GM10266 (cell line): ENCODE measurements around the gene FAM174C.

Source experiments
- DNase-seq: peaks from one replicate; pipeline ENCODE4 v3.0.0; 2012; ENCODE audit errors: extremely low spot score
- CTCF ChIP-seq: IDR thresholded peaks from 2 replicates; pipeline ENCODE4 v1.5.1; 2012; ENCODE audit warnings: mild to moderate bottlenecking, low read depth; ENCODE audit not compliant: control insufficient read depth, insufficient read depth; ENCODE audit errors: missing control alignments

FAM174C gene

GRCh38 chr19:1286487-1287353 lies 11.4 kb downstream of the FAM174C start:
- no peak for TF ChIP-seq CTCF
- DNase-seq = no peak

- peak; percentile 53 for DNase-seq
- TF ChIP-seq CTCF = no peak
These were observed 12.3 kb downstream of the FAM174C start for GRCh38 chr19:1287354-1288225.

GRCh38 chr19:1288226-1288612 lies 12.9 kb downstream of the FAM174C start:
- DNase-seq = no peak
- no peak for TF ChIP-seq CTCF

GRCh38 chr19:1288833-1289685 lies 13.7 kb downstream of the FAM174C start:
- DNase-seq = no peak
- no peak for TF ChIP-seq CTCF

GRCh38 chr19:1289686-1290025 lies 14.3 kb downstream of the FAM174C start:
- no peak for TF ChIP-seq CTCF
- DNase-seq = no peak

GRCh38 chr19:1290196-1290702 lies 14.9 kb downstream of the FAM174C start:
- TF ChIP-seq CTCF = no peak
- DNase-seq = no peak
